SK-N-SH (cell line): ENCODE results near the gene GPR132. TPM values are rescaled to one million over a fixed set of nuclear protein-coding genes. Genes with fewer than 3 reads are reported as not detected.
A peak's percentile ranks its signal among the peaks of the same experiment; 100 is the strongest.

Experiments used
- CTCF ChIA-PET: fragments of 300-600, 350-600 bp; formaldehyde crosslinking; extraction: SDS; loops from one replicate; lab custom pipeline; 2021; lab: Yijun Ruan, JAX
- POLR2A ChIA-PET: fragments of 350-600 bp; sonication (Branson Sonifier 250); formaldehyde crosslinking; extraction: SDS; loops from one replicate; lab custom pipeline; 2020; ENCODE audit warnings: antibody characterized with exemption, inconsistent platforms; lab: Yijun Ruan, JAX
- DNase-seq: peaks from one replicate; pipeline ENCODE4 v3.0.0; 2012
- H2AFZ ChIP-seq: fragments of 200-600 bp; sonication (generic); 2 replicates; pipeline ENCODE4 v1.8.1; 2016; ENCODE audit warnings: antibody characterized with exemption, mild to moderate bottlenecking, low read depth
- H3F3A ChIP-seq: fragments of 200-600 bp; sonication (generic); replicated peaks from 2 replicates; pipeline ENCODE3; 2016; ENCODE audit warnings: antibody characterized with exemption, mild to moderate bottlenecking; ENCODE audit not compliant: insufficient read depth
- H3K27ac ChIP-seq, 2 experiments: fragments of 200-500 bp in 1 of 2; fragments of 200-600 bp in 1 of 2; sonication (Bioruptor generic) in 1 of 2; sonication (generic), shearing (Covaris generic) in 1 of 2; 2 replicates each; pipeline versions ENCODE4 v1.5.1 to v1.6.1; 2014 to 2016; ENCODE audit warnings: low read depth in 2 of 2, inconsistent platforms in 1 of 2, low read length in 1 of 2, mild to moderate bottlenecking in 1 of 2, mixed read lengths in 1 of 2
- H3K27me3 ChIP-seq: fragments of 200-600 bp; sonication (generic), shearing (Covaris generic); 2 replicates; pipeline ENCODE4 v1.6.1; 2016; ENCODE audit warnings: mixed run types; ENCODE audit not compliant: insufficient read depth
- H3K36me3 ChIP-seq, 2 experiments: fragments of 200-500 bp in 1 of 2; fragments of 200-600 bp in 1 of 2; sonication (Bioruptor generic) in 1 of 2; sonication (generic) in 1 of 2; replicated peaks in 1 of 2; 2 replicates each; pipeline versions ENCODE3 to v1.5.1; 2014 to 2016; ENCODE audit warnings: low read length in 1 of 2, mild to moderate bottlenecking in 1 of 2; ENCODE audit not compliant: insufficient read depth in 2 of 2, control insufficient read depth in 1 of 2
- H3K4me1 ChIP-seq, 2 experiments: fragments of 200-500 bp in 1 of 2; fragments of 200-600 bp in 1 of 2; sonication (Bioruptor generic) in 1 of 2; sonication (generic), shearing (Covaris generic) in 1 of 2; 2 replicates each; pipeline versions ENCODE4 v1.5.1 to v1.6.1; 2014 to 2016; ENCODE audit warnings: low read depth in 1 of 2, low read length in 1 of 2, mixed run types in 1 of 2; ENCODE audit not compliant: insufficient read depth in 2 of 2, control insufficient read depth in 1 of 2
- H3K4me2 ChIP-seq: fragments of 200-600 bp; sonication (generic), shearing (Covaris generic); 2 replicates; pipeline ENCODE4 v1.6.1; 2017; ENCODE audit warnings: mixed run types
- H3K4me3 ChIP-seq, 2 experiments: fragments of 200-500 bp in 1 of 2; fragments of 200-600 bp in 1 of 2; sonication (Bioruptor generic) in 1 of 2; sonication (generic), shearing (Covaris generic) in 1 of 2; 2 replicates each; pipeline versions ENCODE4 v1.5.1 to v1.8.1; 2014 to 2016; ENCODE audit warnings: low read depth in 2 of 2, inconsistent platforms in 1 of 2, low read length in 1 of 2, mild to moderate bottlenecking in 1 of 2, mixed read lengths in 1 of 2, moderate library complexity in 1 of 2
- H3K79me2 ChIP-seq: fragments of 200-600 bp; sonication (generic); 2 replicates; pipeline ENCODE4 v1.8.1; 2017; ENCODE audit warnings: mild to moderate bottlenecking; ENCODE audit not compliant: insufficient read depth
- H3K9ac ChIP-seq: fragments of 200-600 bp; sonication (generic); 2 replicates; pipeline ENCODE4 v1.6.1; 2017; ENCODE audit warnings: mixed run types
- H3K9me2 ChIP-seq: fragments of 200-600 bp; sonication (generic); 2 replicates; pipeline ENCODE4 v1.6.1; 2017; ENCODE audit warnings: mixed run types
- H3K9me3 ChIP-seq: fragments of 200-600 bp; sonication (generic); 2 replicates; pipeline ENCODE4 v1.6.1; 2017; ENCODE audit warnings: mixed run types, mild to moderate bottlenecking, moderate library complexity
- H4K20me1 ChIP-seq: fragments of 200-600 bp; sonication (generic); 2 replicates; pipeline ENCODE4 v1.6.1; 2017; ENCODE audit warnings: mild to moderate bottlenecking, mixed run types; ENCODE audit not compliant: insufficient read depth
- CHD2 ChIP-seq: fragments of 150-350 bp; IDR thresholded peaks from 2 replicates; pipeline ENCODE4 v1.6.1; 2018; ENCODE audit warnings: low read length; ENCODE audit not compliant: partially characterized antibody
- FOXJ3 ChIP-seq: sonication (generic); formaldehyde crosslinking; IDR thresholded peaks from 2 replicates; pipeline ENCODE4 v1.5.1; 2020; ENCODE audit warnings: mild to moderate bottlenecking, missing genetic modification reagents
- GATA2 ChIP-seq: sonication (generic); formaldehyde crosslinking; IDR thresholded peaks from 2 replicates; pipeline ENCODE4 v1.5.0; 2020; ENCODE audit warnings: mild to moderate bottlenecking, missing genetic modification reagents
- JUND ChIP-seq: IDR thresholded peaks from 2 replicates; pipeline ENCODE4 v1.4.0; 2012
- MAX ChIP-seq: IDR thresholded peaks from 2 replicates; pipeline ENCODE4 v1.4.0; 2012; ENCODE audit warnings: low read depth
- MEF2A ChIP-seq: IDR thresholded peaks from 2 replicates; pipeline ENCODE4 v1.4.0; 2012; ENCODE audit warnings: low read depth, borderline replicate concordance
- MXI1 ChIP-seq: IDR thresholded peaks from 2 replicates; pipeline ENCODE4 v1.6.1; 2012; ENCODE audit warnings: mild to moderate bottlenecking, low read depth, low read length, improper control_type of control experiment
- NFIC ChIP-seq: IDR thresholded peaks from 2 replicates; pipeline ENCODE4 v1.4.0; 2012; ENCODE audit warnings: borderline replicate concordance
- NRF1 ChIP-seq: IDR thresholded peaks from 2 replicates; pipeline ENCODE4 v1.6.1; 2012; ENCODE audit warnings: low read depth, mild to moderate bottlenecking, low read length
- POLR2AphosphoS5 ChIP-seq: IDR thresholded peaks from 2 replicates; pipeline ENCODE4 v1.6.1; 2012; ENCODE audit warnings: low read depth, low read length
- RAD21 ChIP-seq: IDR thresholded peaks from 2 replicates; pipeline ENCODE4 v1.6.1; 2012; ENCODE audit warnings: mild to moderate bottlenecking, low read length
- RCOR1 ChIP-seq: fragments of 150-350 bp; IDR thresholded peaks from 2 replicates; pipeline ENCODE4 v1.6.1; 2017; ENCODE audit warnings: antibody characterized with exemption, low read length
- RXRA ChIP-seq: IDR thresholded peaks from 2 replicates; pipeline ENCODE4 v1.4.0; 2012; ENCODE audit warnings: low read depth, mild to moderate bottlenecking, borderline replicate concordance
- SMC3 ChIP-seq: IDR thresholded peaks from 2 replicates; pipeline ENCODE4 v1.6.1; 2012; ENCODE audit warnings: low read depth, low read length, improper control_type of control experiment
- TAF1 ChIP-seq: IDR thresholded peaks from 2 replicates; pipeline ENCODE4 v1.6.1; 2012; ENCODE audit warnings: low read depth, mild to moderate bottlenecking, low read length, moderate library complexity, borderline replicate concordance
- TCF12 ChIP-seq: IDR thresholded peaks from 2 replicates; pipeline ENCODE4 v1.4.0; 2012
- WGBS: methylation state at CpG from one replicate; pipeline ENCODE4 v1.1.6; 2017; ENCODE audit warnings: low lambda C conversion rate; 5-methylcytosine and 5-hydroxymethylcytosine counted together
- polyA plus RNA-seq, 3 experiments: library from polyadenylated mRNA; depleted of rRNA; stranded (reverse); fragments of >200 nt; gene quantifications; 2 replicates each; pipeline ENCODE4 v1.2.3, GENCODE V29; 2012
- TF ChIP-seq, protein P1 (sequence below): fragments of 200-600 bp; sonication (generic); IDR thresholded peaks from 2 replicates; pipeline ENCODE4 v1.6.1; 2017; ENCODE audit warnings: antibody characterized with exemption, mild to moderate bottlenecking, moderate library complexity
- TF ChIP-seq, protein P2 (sequence below): IDR thresholded peaks from 2 replicates; pipeline ENCODE4 v1.6.1; 2012; ENCODE audit warnings: mild to moderate bottlenecking, low read depth, low read length, moderate library complexity
- TF ChIP-seq, protein P3 (sequence below): fragments of 150-350 bp; IDR thresholded peaks from 2 replicates; pipeline ENCODE4 v1.6.1; 2016; ENCODE audit warnings: mild to moderate bottlenecking, low read depth, low read length

Gene GPR132
- polyA plus RNA-seq, 1 of the 3 experiments (the other 2 are of a cell fraction) = not detected

DNA sequence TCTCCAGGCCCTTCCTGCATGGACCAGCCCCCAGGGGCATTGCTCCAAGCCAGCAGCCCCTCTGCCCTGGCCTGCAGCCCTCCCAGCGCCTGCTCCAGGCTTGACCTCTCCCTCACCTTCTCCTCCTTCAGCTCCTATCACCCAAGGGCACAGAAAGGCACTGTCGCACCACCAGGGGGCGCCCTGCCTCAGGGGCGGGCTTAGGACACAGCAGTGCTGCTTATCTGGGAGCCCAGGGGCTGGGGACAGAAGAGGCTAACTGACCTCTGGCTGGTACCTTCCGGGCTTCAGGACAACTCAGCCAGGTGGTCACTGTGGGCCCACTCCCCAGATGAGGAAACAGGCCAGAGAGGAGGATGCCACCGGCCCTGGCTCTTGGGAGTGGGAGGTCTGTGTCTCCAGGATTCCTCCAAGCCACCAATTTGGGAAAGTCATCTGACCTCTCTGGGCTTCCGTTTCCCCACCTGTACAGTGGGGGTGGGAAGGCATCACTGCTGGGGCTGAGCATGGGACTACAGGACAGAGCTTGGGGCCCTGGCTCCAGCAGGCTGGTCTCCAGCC is 25.3 kb upstream of the GPR132 start:
- Histone ChIP-seq H3K4me2 (no peak overlapping the region; the same call in 1 of the 2 replicates), H3K4me3 (peak overlapping the region in 1 of 2 experiments; percentile 49; a peak in 1 of 4 replicates), H3K27me3 (no peaks in the 10 kb centered on the region), H2AFZ (no peak overlapping the region), H3K9me2 (no peaks in the 10 kb centered on the region), H3K36me3 (no peaks in the 10 kb centered on the region), H3K79me2 (0 out of 2 replicates have a peak, but pooled peaks cover 5% of the 10 kb centered on the region), H4K20me1 (peaks cover 5% of the 10 kb centered on the region; the same call in 1 of the 2 replicates), H3K27ac (no peak overlapping the region; a peak in 1 of 4 replicates)
- POLR2A ChIA-PET = no interaction called here
- CTCF ChIA-PET = interaction anchor here (0.6 to 2.5 kb wide), 55 partner anchors 9 to 503 kb away, joined by 3 to 15 read pairs (median 4); partner anchors contain the start of genes BTBD6 and CLBA1
- 11% methylated on average over 6 of the region's 7 CpGs for WGBS
- DNase-seq = peak; percentile 87
- TF ChIP-seq SMC3 = peak; percentile 77
- TF ChIP-seq RXRA = no peak
- no peak for TF ChIP-seq NFIC
- peak; percentile 63 for TF ChIP-seq RAD21
- TF ChIP-seq, protein P1, sequence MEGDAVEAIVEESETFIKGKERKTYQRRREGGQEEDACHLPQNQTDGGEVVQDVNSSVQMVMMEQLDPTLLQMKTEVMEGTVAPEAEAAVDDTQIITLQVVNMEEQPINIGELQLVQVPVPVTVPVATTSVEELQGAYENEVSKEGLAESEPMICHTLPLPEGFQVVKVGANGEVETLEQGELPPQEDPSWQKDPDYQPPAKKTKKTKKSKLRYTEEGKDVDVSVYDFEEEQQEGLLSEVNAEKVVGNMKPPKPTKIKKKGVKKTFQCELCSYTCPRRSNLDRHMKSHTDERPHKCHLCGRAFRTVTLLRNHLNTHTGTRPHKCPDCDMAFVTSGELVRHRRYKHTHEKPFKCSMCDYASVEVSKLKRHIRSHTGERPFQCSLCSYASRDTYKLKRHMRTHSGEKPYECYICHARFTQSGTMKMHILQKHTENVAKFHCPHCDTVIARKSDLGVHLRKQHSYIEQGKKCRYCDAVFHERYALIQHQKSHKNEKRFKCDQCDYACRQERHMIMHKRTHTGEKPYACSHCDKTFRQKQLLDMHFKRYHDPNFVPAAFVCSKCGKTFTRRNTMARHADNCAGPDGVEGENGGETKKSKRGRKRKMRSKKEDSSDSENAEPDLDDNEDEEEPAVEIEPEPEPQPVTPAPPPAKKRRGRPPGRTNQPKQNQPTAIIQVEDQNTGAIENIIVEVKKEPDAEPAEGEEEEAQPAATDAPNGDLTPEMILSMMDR = peak; percentile 95
- no peak for TF ChIP-seq POLR2AphosphoS5
- TF ChIP-seq MXI1 = no peak
- no peak for TF ChIP-seq MAX
- TF ChIP-seq RCOR1 = no peak
- TF ChIP-seq, all 33 proteins: peak for 3
- Histone ChIP-seq H3K9me3 (no peaks in the 10 kb centered on the region), H3K9ac (no peak overlapping the region), H3F3A (peaks cover 23% of the 10 kb centered on the region), H3K4me1 (peaks cover 12 to 47% of the 10 kb centered on the region in 2 experiments; a peak in 3 of 4 replicates)

GRCh38 chr14:105089746-105090492 is 24.7 kb upstream of the GPR132 start:
- no peak overlapping the region; a peak in 1 of 4 replicates for H3K27ac ChIP-seq
- H3K9me3 ChIP-seq = no peaks in the 10 kb centered on the region
- no peaks in the 10 kb centered on the region for H3K36me3 ChIP-seq
- no peaks in the 10 kb centered on the region for H3K27me3 ChIP-seq
- H3K79me2 ChIP-seq = 0 out of 2 replicates have a peak, but pooled peaks cover 5% of the 10 kb centered on the region
- POLR2A ChIA-PET = no interaction called here
- no peak overlapping the region for H3K9ac ChIP-seq
- CTCF ChIA-PET = interaction anchor here (0.6 to 2.5 kb wide), 54 partner anchors 9 to 503 kb away, joined by 3 to 15 read pairs (median 4); partner anchors contain the start of genes BTBD6 and CLBA1
- no peak overlapping the region; the same call in 1 of the 2 replicates for H3K4me2 ChIP-seq
- WGBS = 97% methylated on average over 6 of the region's 15 CpGs
- H4K20me1 ChIP-seq = peaks cover 5% of the 10 kb centered on the region; the same call in 1 of the 2 replicates
- no peak overlapping the region for H2AFZ ChIP-seq
- peaks cover 23% of the 10 kb centered on the region for H3F3A ChIP-seq
- no peaks in the 10 kb centered on the region for H3K9me2 ChIP-seq
- H3K4me3 ChIP-seq = no peak overlapping the region
- no peak for DNase-seq
- H3K4me1 ChIP-seq = peaks cover 12 to 48% of the 10 kb centered on the region in 2 experiments; a peak in 3 of 4 replicates
- TF ChIP-seq TAF1 (no peak), JUND (no peak), TCF12 (no peak), GATA2 (no peak), FOXJ3 (CRISPR knock-in tag) (no peak), MAX (no peak), MEF2A (no peak), NRF1 (no peak), RAD21 (no peak), CHD2 (no peak)
- TF ChIP-seq, protein P2, sequence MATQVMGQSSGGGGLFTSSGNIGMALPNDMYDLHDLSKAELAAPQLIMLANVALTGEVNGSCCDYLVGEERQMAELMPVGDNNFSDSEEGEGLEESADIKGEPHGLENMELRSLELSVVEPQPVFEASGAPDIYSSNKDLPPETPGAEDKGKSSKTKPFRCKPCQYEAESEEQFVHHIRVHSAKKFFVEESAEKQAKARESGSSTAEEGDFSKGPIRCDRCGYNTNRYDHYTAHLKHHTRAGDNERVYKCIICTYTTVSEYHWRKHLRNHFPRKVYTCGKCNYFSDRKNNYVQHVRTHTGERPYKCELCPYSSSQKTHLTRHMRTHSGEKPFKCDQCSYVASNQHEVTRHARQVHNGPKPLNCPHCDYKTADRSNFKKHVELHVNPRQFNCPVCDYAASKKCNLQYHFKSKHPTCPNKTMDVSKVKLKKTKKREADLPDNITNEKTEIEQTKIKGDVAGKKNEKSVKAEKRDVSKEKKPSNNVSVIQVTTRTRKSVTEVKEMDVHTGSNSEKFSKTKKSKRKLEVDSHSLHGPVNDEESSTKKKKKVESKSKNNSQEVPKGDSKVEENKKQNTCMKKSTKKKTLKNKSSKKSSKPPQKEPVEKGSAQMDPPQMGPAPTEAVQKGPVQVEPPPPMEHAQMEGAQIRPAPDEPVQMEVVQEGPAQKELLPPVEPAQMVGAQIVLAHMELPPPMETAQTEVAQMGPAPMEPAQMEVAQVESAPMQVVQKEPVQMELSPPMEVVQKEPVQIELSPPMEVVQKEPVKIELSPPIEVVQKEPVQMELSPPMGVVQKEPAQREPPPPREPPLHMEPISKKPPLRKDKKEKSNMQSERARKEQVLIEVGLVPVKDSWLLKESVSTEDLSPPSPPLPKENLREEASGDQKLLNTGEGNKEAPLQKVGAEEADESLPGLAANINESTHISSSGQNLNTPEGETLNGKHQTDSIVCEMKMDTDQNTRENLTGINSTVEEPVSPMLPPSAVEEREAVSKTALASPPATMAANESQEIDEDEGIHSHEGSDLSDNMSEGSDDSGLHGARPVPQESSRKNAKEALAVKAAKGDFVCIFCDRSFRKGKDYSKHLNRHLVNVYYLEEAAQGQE = no peak
- TF ChIP-seq, protein P3, sequence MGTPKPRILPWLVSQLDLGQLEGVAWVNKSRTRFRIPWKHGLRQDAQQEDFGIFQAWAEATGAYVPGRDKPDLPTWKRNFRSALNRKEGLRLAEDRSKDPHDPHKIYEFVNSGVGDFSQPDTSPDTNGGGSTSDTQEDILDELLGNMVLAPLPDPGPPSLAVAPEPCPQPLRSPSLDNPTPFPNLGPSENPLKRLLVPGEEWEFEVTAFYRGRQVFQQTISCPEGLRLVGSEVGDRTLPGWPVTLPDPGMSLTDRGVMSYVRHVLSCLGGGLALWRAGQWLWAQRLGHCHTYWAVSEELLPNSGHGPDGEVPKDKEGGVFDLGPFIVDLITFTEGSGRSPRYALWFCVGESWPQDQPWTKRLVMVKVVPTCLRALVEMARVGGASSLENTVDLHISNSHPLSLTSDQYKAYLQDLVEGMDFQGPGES = no peak
